HG03060 (cell line): Measurements from ENCODE around the gene TUBB4B.
"Not testable (repeated sequence)": the region's sequence is repeated elsewhere in the genome, so short reads cannot be mapped to it uniquely, and the experiment has no call there.

Experiments
- ATAC-seq: cut with Tn5 transposase; IDR thresholded peaks from one replicate; pipeline ENCODE4 v1.9.1; 2021; ENCODE audit warnings: low read depth, moderate number of reproducible peaks; ENCODE audit not compliant: unreplicated experiment

The TUBB4B gene

GRCh38 chr9:137235424-137236237, 5.5 kb upstream of the TUBB4B start:
- no peak for ATAC-seq

DNA sequence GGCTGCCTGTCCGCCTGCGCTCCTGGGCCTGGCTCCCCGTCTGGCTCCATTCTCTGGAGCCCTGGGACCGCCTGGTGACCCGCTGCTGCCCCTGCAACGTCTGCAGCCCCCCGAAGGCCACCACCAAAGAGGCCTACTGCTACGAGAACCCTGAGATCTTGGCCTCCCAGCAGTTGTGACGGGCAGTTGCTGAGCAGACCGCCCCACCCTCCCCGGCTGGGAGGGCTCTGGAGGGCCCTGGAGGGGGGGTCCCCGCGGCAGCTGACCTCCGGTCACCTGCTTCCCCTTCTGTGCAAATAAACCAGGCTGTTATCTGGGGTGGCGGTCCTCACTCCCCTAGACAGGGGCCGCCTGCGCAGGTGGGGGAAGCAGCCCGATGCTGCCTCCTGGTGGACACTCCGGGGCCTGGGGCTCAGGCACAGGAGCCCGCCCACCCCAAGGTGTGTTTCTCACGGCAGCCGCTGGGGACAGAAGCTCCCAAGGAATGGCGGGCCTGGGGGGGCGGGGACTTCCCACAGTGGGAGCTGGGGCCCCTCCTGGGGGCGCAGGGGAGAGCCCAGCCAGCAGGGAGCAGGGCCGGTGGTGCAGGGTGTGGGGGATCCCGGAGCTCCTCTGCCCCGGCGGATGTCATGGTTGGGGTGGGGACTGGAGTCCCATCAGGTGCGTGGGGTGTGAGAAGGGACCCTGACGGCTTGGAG, 4.7 kb upstream of the TUBB4B start:
- no peak for ATAC-seq

DNA sequence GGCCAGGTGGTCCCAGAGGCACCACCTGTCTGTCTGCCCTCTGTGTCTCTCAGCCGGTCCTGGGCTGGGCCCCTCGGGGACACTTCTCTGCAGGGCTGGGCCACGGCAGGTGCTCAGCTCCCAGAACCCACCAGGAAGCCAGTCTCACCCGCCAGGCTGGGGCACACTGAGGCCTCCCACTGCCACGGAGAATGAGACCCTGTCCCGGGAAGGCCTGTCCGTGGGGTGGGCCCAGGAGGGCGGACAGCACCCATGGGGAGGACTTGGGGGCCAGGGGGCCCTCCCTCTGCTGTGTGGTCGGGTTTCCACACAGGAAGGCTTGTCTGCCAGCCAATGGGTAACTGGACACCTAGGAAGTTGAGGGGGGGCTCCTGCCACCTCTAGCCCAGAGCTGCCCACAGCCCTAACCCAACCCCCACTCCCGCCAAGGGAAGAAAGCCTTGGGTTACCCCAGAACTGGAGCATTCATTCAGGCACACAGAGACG, 4.1 kb upstream of the TUBB4B start:
- no peak for ATAC-seq

DNA sequence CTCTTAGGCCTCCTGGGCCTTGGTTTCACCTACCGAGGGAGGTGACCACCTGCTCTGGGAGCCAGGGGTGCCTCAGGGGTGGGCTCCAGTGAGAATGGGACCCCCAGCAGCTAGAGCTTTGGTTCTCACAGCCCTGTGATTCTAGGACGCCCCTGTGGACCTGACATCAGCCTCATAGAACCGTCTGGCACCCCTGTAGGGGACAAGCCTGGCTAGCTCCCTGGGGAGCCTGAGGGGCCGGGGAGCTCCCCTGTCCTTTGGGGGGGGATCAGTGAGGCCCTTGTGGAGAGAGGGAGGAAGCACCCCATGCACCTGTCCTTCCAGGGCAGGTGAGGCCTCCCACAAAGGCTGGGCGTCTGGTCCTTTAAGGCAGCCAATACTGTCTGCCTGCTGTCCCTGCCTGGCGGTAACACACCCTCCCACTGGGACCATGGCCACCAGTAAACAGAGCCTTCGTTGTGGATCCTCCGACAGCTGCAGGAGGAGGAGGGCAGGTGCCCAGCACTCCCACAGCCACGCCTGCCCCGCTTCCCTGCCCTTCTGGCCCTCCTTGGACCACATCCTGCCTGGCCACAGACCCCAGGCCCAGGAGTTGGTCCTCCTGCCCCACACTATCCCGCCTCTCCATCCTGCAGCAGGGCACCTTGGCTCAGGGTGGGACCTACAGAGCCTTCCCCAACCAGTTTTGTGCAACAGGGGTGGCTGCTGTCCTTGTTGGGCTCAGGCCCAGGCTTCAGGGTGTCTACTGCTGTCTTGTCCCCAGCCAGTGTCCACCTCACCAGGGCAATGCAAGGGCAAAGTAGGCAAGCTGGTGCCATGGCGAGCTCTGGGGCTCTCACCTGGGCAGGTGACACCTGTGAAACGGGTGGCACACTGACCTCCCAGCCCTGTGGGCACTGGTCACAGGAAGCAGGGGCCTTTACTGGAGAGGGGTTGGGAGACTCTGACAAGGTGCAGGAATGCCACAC, 3.0 kb upstream of the TUBB4B start:
- ATAC-seq: no peak

GRCh38 chr9:137239541-137240200, 1.4 kb upstream of the TUBB4B start:
- ATAC-seq: not testable (repeated sequence)

DNA sequence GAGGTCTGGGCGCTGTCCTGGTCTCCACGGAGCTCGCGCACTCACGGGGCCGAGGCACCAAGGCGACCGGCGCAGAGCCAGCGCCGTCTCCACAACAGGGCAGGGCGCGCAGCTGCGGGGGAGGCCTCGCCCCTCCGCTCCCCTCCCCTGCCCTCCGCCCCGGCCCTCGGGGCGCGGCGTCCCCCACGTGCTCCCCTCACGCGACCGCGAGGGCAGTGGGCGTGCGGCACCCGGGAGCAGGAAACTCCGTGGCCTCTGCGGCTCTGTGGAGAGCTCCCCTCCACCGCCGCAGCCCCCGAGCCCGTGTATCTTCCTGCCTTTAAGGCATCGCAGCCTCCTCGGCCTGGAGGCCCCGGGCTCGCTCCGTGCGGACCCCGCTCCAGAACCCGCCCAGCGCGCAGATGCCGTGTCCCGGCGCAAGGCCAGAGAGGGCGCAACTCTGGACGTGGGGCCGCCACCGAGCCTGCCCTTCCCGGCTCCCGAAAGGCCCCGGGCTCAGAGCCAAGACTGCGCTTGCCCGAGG, 708 bp upstream of the TUBB4B start:
- peak; percentile 1 for ATAC-seq

GRCh38 chr9:137241490-137242268, 592 bp downstream of the TUBB4B start:
- no peak for ATAC-seq

DNA sequence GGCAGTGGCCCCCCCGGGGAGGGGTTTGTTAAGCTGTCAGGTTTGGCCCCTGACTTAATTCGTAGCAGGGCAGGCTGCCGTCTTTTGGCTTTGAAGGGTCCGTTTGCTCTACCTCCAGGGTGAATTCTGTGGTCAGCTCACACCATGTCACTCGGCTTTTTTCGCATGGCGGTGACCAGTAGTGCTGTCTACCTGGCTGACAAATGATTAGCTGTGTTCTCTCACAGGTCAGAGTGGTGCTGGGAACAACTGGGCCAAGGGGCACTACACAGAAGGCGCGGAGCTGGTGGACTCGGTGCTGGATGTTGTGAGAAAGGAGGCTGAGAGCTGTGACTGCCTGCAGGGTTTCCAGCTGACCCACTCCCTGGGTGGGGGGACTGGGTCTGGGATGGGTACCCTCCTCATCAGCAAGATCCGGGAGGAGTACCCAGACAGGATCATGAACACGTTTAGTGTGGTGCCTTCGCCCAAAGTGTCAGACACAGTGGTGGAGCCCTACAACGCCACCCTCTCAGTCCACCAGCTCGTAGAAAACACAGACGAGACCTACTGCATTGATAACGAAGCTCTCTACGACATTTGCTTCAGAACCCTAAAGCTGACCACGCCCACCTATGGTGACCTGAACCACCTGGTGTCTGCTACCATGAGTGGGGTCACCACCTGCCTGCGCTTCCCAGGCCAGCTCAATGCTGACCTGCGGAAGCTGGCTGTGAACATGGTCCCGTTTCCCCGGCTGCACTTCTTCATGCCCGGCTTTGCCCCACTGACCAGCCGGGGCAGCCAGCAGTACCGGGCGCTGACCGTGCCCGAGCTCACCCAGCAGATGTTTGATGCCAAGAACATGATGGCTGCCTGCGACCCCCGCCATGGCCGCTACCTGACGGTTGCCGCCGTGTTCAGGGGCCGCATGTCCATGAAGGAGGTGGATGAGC, 1.4 kb downstream of the TUBB4B start:
- no peak for ATAC-seq

GRCh38 chr9:137243266-137243625, 2.2 kb downstream of the TUBB4B start:
- ATAC-seq: not testable (repeated sequence)

GRCh38 chr9:137243626-137244485, 2.8 kb downstream of the TUBB4B start:
- no peak for ATAC-seq

DNA sequence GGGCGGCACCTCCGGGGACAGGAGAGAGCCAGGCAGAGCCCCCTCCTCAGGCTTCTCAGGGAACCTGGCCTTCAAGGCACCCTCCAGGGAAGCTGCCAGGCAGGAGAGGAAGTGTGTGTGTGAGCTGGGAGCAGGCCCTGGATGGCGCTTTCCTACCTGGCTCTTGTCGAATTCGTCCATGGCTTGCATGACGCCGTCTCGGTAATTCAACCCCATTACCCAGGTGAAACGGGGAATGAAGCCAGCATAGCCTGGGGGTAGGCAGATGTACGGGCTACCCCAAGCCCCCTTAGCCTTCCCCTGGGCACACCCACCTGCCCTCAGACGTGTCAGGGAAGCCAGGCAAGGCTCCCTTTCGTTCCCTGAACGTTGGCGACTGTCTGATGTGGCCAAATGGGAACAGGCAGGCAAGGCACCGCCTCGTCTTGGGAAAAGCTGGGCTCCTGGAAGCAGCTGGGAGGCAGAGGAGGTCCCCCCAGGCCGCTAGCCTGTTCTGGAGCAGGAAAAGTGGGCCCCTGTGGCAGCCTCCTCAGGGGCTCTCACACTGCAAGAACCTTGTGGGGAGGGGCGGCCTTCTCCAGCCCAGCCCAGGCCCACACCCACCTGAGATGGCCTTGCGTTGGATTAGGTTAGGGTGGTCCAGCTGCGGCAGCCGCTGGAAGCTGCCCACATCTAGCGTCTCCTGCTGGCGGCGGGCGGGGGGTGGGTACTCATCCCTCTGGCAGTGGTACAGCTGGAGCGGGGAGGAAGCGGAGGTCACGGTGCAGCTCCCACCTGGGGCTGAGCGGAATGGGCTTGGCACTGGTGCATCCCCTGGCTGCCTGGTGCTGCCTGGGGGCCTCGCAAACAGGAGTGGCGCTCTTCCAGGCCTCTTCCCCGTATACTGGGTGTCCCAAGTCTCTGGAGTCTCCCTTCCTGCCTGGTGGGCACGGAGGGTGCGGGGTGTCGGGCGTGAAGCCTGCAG, 3.7 kb downstream of the TUBB4B start:
- no peak for ATAC-seq

GRCh38 chr9:137245450-137246421, 4.6 kb downstream of the TUBB4B start:
- ATAC-seq: no peak

DNA sequence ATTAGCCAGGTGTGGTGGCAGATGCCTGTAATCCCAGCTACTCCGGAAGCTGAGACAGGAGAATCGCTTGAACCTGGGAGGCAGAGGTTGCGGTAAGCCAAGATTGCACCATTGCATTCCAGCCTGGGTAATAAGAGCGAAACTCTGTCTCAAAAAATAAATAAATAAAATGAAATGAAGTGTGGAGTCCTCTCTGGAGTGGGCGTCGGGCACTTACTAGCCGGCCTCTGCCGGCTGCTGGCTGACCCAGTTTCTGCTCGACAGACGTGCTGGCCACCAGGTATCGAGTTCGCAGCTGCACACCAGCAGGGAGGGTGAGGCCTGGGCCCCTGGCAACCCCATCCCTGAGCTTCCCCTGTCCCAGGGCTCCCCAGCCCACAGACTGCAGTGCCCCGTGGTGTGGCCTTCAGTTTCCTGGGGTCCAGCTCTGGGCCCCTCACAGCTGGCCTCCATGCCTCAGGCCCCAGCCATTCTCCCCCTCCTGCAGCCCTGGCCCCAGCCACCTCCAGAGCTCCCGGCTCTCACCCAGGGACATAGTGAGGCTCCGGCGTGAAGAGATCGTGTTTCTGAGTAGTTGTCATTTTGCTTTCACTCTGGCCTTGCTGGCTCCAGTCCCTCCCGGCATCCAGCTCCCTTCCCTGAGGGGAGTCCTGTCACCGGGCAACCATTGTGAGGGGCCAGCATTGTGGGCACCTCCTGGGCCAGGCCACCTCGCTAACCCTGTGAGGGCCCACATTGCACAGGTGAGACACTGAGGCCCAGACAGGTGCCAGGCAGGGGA, 6.2 kb downstream of the TUBB4B start:
- ATAC-seq: no peak

GRCh38 chr9:137247916-137248175, 6.8 kb downstream of the TUBB4B start:
- ATAC-seq: no peak
